Lung (tissue), 12 donors: ENCODE measurements around the gene TEKT5. TPM values are rescaled to one million over a fixed set of nuclear protein-coding genes. Genes with fewer than 3 reads are reported as not detected.
A peak's percentile ranks its signal among the peaks of the same experiment; 100 is the strongest.

Experiments used
- ATAC-seq: fragments of 200-7000 bp; cut with Tn5 transposase; one replicate; pipeline ENCODE4 v1.9.1; 2020; ENCODE audit warnings: moderate number of reproducible peaks; ENCODE audit not compliant: insufficient read depth, low FRiP score
- DNase-seq, 3 donors: peaks; one replicate each; pipeline ENCODE4 v3.0.0-alpha.2; 2013 to 2017
- H3K27ac ChIP-seq, 2 donors: one replicate each; pipeline ENCODE4 v1.5.1; 2013; ENCODE audit warnings: mild to moderate bottlenecking in 2 of 2, moderate library complexity in 2 of 2, control low read depth in 1 of 2, inconsistent platforms in 1 of 2, low read depth in 1 of 2, low read length in 1 of 2
- H3K27me3 ChIP-seq, 3 donors: one replicate each; pipeline ENCODE4 v1.5.1; 2013; ENCODE audit warnings: low read length in 2 of 3; ENCODE audit not compliant: control insufficient read depth in 3 of 3, insufficient read depth in 3 of 3
- H3K36me3 ChIP-seq, 4 donors: one replicate each; pipeline ENCODE4 v1.5.1; 2013; ENCODE audit warnings: low read length in 4 of 4, mild to moderate bottlenecking in 1 of 4, moderate library complexity in 1 of 4; ENCODE audit not compliant: control insufficient read depth in 4 of 4, insufficient read depth in 4 of 4
- H3K4me1 ChIP-seq, 5 donors: one replicate each; pipeline ENCODE4 v1.5.1; 2013; ENCODE audit warnings: low read length in 5 of 5, mild to moderate bottlenecking in 2 of 5, moderate library complexity in 1 of 5; ENCODE audit not compliant: control insufficient read depth in 5 of 5, insufficient read depth in 5 of 5
- H3K4me3 ChIP-seq: one replicate; pipeline ENCODE4 v1.5.1; 2013; ENCODE audit warnings: mild to moderate bottlenecking, control low read depth, moderate library complexity
- H3K9ac ChIP-seq, 2 donors: one replicate each; pipeline ENCODE4 v1.5.1; 2013; ENCODE audit warnings: low read length in 2 of 2, control low read depth in 1 of 2; ENCODE audit not compliant: insufficient read depth in 1 of 2
- H3K9me3 ChIP-seq, 4 donors: one replicate each; pipeline ENCODE4 v1.5.1; 2013; ENCODE audit warnings: low read length in 3 of 4, mild to moderate bottlenecking in 1 of 4, moderate library complexity in 1 of 4; ENCODE audit not compliant: control insufficient read depth in 4 of 4, insufficient read depth in 3 of 4
- CTCF ChIP-seq: IDR thresholded peaks from 2 replicates; pipeline ENCODE4 v1.5.1; 2012; ENCODE audit warnings: mild to moderate bottlenecking; ENCODE audit errors: control extremely low read depth, extremely low read depth
- WGBS, 2 donors: extraction: QIAGEN DNeasy Blood & Tissue Kit; methylation state at CpG; one replicate each; pipeline ENCODE4 v1.1.7; 2013; 5-methylcytosine and 5-hydroxymethylcytosine counted together
- polyA plus RNA-seq, 2 donors: library from polyadenylated mRNA; stranded (reverse); fragments of 200-250 nt; gene quantifications; one replicate each; pipeline ENCODE4 v1.2.1, GENCODE V29; 2013
- total RNA-seq, 2 donors: library from RNA; depleted of rRNA in 1 of 2; stranded (reverse); fragments of >200 nt in 1 of 2; gene quantifications; one replicate each; pipeline ENCODE4 v1.2.1, GENCODE V29; 2014 to 2021
- donor health status: control.
- donor health status: control.
- donor health status: Bipolar disorder and iron deficiency.
- donor health status: healthy.
- donor health status: DM: yes; HTN: yes; CAD: no.

The TEKT5 gene
- total and polyA plus RNA-seq, 4 donors = 0.13 to 0.34 (median 0.29) TPM

GRCh38 chr16:10598157-10598556 lies 96.6 kb downstream of the TEKT5 start:
- Histone ChIP-seq H3K27me3 (no peaks in the 10 kb centered on the region), H3K4me3 (no peak overlapping the region), H3K27ac (peak overlapping the region in 1 of 2 donors; percentile 65), H3K4me1 (peaks cover 6 to 27% (median 11%) of the 10 kb centered on the region in 5 donors), H3K9ac (no peak overlapping the region), H3K36me3 (no peaks in the 10 kb centered on the region), H3K9me3 (no peaks in the 10 kb centered on the region)
- no peak for ATAC-seq
- no peak for DNase-seq
- TF ChIP-seq CTCF = no peak
- WGBS, 2 donors = 12 to 15% methylated on average over 11 of the region's 11 CpGs

- H3K27me3 ChIP-seq = no peaks in the 10 kb centered on the region
- 39 to 75% methylated on average over 3 of the region's 3 CpGs for WGBS, 2 donors
- ATAC-seq (no peak), DNase-seq (no peak)
- H3K9me3 ChIP-seq = no peaks in the 10 kb centered on the region
- no peaks in the 10 kb centered on the region for H3K36me3 ChIP-seq
- no peak overlapping the region for H3K9ac ChIP-seq
- H3K27ac ChIP-seq = peak overlapping the region in 1 of 2 donors; percentile 18
- H3K4me3 ChIP-seq = no peak overlapping the region
- peaks cover 6 to 26% (median 11%) of the 10 kb centered on the region in 5 donors for H3K4me1 ChIP-seq
- no peak for TF ChIP-seq CTCF
Measured at GRCh38 chr16:10597187-10597601, 97.5 kb downstream of the TEKT5 start.

GRCh38 chr16:10594312-10594950 lies 100.3 kb downstream of the TEKT5 start:
- peak; percentile 50 for ATAC-seq
- 53 to 80% methylated on average over 9 of the region's 9 CpGs for WGBS, 2 donors
- TF ChIP-seq CTCF = no peak
- Histone ChIP-seq H3K4me1 (peaks cover 0 to 14% (median 0%) of the 10 kb centered on the region in 5 donors), H3K36me3 (no peaks in the 10 kb centered on the region), H3K9ac (no peak overlapping the region), H3K27me3 (peaks cover 0 to 3% (median 0%) of the 10 kb centered on the region in 3 donors), H3K9me3 (no peaks in the 10 kb centered on the region), H3K4me3 (no peak overlapping the region), H3K27ac (peak overlapping the region in 1 of 2 donors; percentile 21)
- DNase-seq = no peak
